OCI-LY7 (cell line): ENCODE results near the gene LSAMP. TPM values are rescaled to one million over a fixed set of nuclear protein-coding genes. Genes with fewer than 3 reads are reported as not detected.

Experiments
- BruUV-seq: library from RNA; stranded (reverse); fragments of 400-500 nt; replicated peaks from 2 replicates; lab custom pipeline; 2021; lab: Mats Ljungman, UMichigan
- CTCF ChIA-PET: fragments of 300-600 bp; sonication (Branson Sonifier 250); formaldehyde crosslinking; loops from one replicate; lab custom pipeline; 2022; ENCODE audit warnings: antibody characterized with exemption; ENCODE audit not compliant: unreplicated experiment; lab: Charles Lee
- POLR2A ChIA-PET: fragments of 300-600 bp; sonication (Branson Sonifier 250); formaldehyde crosslinking; loops from one replicate; lab custom pipeline; 2022; ENCODE audit warnings: antibody characterized with exemption; lab: Charles Lee
- DNase-seq: peaks from one replicate; pipeline ENCODE4 v3.0.0-alpha.2; 2015; ENCODE audit warnings: low spot score
- H2AFZ ChIP-seq: fragments of 200-600 bp; sonication (generic), shearing (Covaris generic); 2 replicates; pipeline ENCODE4 v1.6.1; 2014; ENCODE audit warnings: mild to moderate bottlenecking, antibody characterized with exemption, low read length, moderate library complexity
- H3K27ac ChIP-seq: fragments of 200-600 bp; sonication (generic); 2 replicates; pipeline ENCODE4 v1.5.1; 2014; ENCODE audit warnings: mixed run types, low read depth, mild to moderate bottlenecking, moderate library complexity, low read length, inconsistent platforms; ENCODE audit not compliant: poor library complexity, severe bottlenecking
- H3K36me3 ChIP-seq: fragments of 200-600 bp; sonication (generic); 2 replicates; pipeline ENCODE4 v1.6.1; 2014; ENCODE audit warnings: mild to moderate bottlenecking, antibody characterized with exemption, low read length, moderate library complexity, mixed read lengths; ENCODE audit not compliant: insufficient read depth
- H3K4me1 ChIP-seq: fragments of 200-600 bp; sonication (generic); 2 replicates; pipeline ENCODE4 v1.5.1; 2014; ENCODE audit warnings: mild to moderate bottlenecking, low read length; ENCODE audit not compliant: insufficient read depth, poor library complexity, severe bottlenecking
- H3K4me2 ChIP-seq: fragments of 200-600 bp; sonication (generic); 2 replicates; pipeline ENCODE4 v1.6.1; 2014; ENCODE audit warnings: mild to moderate bottlenecking, low read length
- H3K4me3 ChIP-seq: fragments of 200-600 bp; sonication (generic); 2 replicates; pipeline ENCODE4 v1.5.1; 2014; ENCODE audit warnings: mild to moderate bottlenecking, low read depth, low read length; ENCODE audit not compliant: poor library complexity, severe bottlenecking
- H3K79me2 ChIP-seq: fragments of 200-600 bp; sonication (generic); 2 replicates; pipeline ENCODE4 v1.6.1; 2016; ENCODE audit warnings: low read depth, mild to moderate bottlenecking, low read length, moderate library complexity, mixed read lengths; ENCODE audit not compliant: insufficient read depth
- H3K9me2 ChIP-seq: fragments of 200-600 bp; sonication (generic); 2 replicates; pipeline ENCODE4 v1.6.1; 2016; ENCODE audit warnings: mild to moderate bottlenecking, low read length, mixed read lengths; ENCODE audit not compliant: insufficient read depth
- H3K9me3 ChIP-seq: fragments of 200-600 bp; sonication (generic); 2 replicates; pipeline ENCODE4 v1.6.1; 2014; ENCODE audit warnings: mild to moderate bottlenecking, mixed run types, low read length, mixed read lengths
- H4K20me1 ChIP-seq: fragments of 200-600 bp; sonication (generic); 2 replicates; pipeline ENCODE4 v1.6.1; 2014; ENCODE audit warnings: mild to moderate bottlenecking, antibody characterized with exemption, low read length, moderate library complexity, mixed read lengths; ENCODE audit not compliant: insufficient read depth
- EZH2phosphoT487 ChIP-seq: fragments of 200-600 bp; sonication (generic); IDR thresholded peaks from 2 replicates; pipeline ENCODE4 v1.6.1; 2018; ENCODE audit warnings: low read depth, borderline replicate concordance, mild to moderate bottlenecking, mixed run types, antibody characterized with exemption, low read length, moderate library complexity, mixed read lengths
- intact Hi-C: fragments of 100-400 bp; cut with micrococcal nuclease; formaldehyde crosslinking; loops from one replicate; pipeline ENCODE4 v1.10.0; 2022; ENCODE audit not compliant: unreplicated experiment
- total RNA-seq, 2 experiments: library from RNA; depleted of rRNA in 1 of 2; stranded (reverse); fragments of >200 nt in 1 of 2; shearing (Covaris generic) in 1 of 2; gene quantifications; 2 replicates each; pipeline ENCODE4 v1.2.3, GENCODE V29; 2014 to 2022
- TF ChIP-seq, protein P1 (sequence below): fragments of 200-600 bp; sonication (generic); conservative IDR thresholded peaks from 2 replicates; pipeline ENCODE4 v1.5.1; 2014; ENCODE audit warnings: mild to moderate bottlenecking, antibody characterized with exemption, low read length, moderate library complexity, mixed read lengths

LSAMP gene
- total RNA-seq, 2 experiments from 2014 or later = 1.4 TPM; not detected in 1

DNA sequence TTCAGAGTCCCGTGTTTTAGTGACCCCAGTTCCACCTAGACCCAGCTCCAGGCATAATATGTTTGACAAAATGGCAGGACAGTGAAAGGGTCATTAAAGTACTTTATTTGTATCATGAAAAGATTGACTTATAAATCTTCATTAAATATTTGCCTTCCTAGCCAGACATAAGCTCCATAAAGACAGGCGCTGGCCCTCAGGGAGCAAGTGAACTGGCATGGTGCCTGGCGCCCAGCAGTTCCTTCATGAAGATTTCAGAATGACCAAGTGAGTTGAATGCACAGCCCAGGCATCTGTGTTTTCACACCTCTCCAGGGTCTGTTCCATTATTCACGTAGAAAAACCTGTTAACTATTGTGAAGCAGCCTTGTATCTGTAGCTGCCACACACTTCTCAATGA lies 655.8 kb downstream of the LSAMP start:
- DNase-seq = no peak
- ChIA-PET CTCF (no interaction called here), POLR2A (no interaction called here)
- BruUV-seq = no TSS peak
- no peak overlapping the region for H3K4me3 ChIP-seq
- no peak overlapping the region for H3K27ac ChIP-seq
- TF ChIP-seq EZH2phosphoT487 = no peak
- TF ChIP-seq, protein P1, sequence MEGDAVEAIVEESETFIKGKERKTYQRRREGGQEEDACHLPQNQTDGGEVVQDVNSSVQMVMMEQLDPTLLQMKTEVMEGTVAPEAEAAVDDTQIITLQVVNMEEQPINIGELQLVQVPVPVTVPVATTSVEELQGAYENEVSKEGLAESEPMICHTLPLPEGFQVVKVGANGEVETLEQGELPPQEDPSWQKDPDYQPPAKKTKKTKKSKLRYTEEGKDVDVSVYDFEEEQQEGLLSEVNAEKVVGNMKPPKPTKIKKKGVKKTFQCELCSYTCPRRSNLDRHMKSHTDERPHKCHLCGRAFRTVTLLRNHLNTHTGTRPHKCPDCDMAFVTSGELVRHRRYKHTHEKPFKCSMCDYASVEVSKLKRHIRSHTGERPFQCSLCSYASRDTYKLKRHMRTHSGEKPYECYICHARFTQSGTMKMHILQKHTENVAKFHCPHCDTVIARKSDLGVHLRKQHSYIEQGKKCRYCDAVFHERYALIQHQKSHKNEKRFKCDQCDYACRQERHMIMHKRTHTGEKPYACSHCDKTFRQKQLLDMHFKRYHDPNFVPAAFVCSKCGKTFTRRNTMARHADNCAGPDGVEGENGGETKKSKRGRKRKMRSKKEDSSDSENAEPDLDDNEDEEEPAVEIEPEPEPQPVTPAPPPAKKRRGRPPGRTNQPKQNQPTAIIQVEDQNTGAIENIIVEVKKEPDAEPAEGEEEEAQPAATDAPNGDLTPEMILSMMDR = no peak
- H3K4me2 ChIP-seq = no peak overlapping the region
- no peaks in the 10 kb centered on the region for H3K79me2 ChIP-seq
- no peak overlapping the region for H2AFZ ChIP-seq
- H3K9me3 ChIP-seq = no peaks in the 10 kb centered on the region
- no peaks in the 10 kb centered on the region for H3K4me1 ChIP-seq
- H3K36me3 ChIP-seq = no peaks in the 10 kb centered on the region
- no peaks in the 10 kb centered on the region for H4K20me1 ChIP-seq
- no peaks in the 10 kb centered on the region for H3K9me2 ChIP-seq
- intact Hi-C loops = loop anchor here (10.0 kb wide), 1 partner anchor 695 kb away; no protein-coding TSS in a partner anchor

DNA sequence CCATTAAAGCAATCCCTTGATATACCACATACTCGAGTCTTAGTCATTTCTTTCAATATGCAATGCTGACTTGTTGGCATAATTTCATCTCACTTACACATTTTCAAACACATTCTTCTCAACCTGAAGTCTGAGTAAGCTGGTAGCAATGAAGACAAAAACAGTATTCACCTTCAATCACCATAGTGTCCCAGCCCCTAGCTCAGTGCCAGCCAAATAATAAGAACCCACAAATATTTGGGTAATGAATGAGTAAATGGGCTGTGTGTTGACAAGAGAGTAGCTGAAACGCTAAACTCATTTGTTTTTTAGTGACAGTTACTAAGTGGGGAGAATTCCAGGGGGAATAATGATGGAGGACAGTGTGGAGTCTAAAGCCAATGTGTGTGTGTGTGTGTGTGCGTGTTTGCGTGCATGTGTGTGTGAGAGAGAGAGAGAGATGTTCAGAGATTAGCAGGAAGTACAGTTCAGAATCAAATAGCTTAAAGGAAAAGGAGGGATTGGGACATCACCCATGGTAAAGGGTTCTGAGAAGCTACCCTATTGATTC lies 656.3 kb downstream of the LSAMP start:
- Histone ChIP-seq H3K79me2 (no peaks in the 10 kb centered on the region), H3K9me2 (no peaks in the 10 kb centered on the region), H4K20me1 (no peaks in the 10 kb centered on the region), H3K9me3 (no peaks in the 10 kb centered on the region), H3K36me3 (no peaks in the 10 kb centered on the region), H3K4me2 (no peak overlapping the region), H2AFZ (no peak overlapping the region), H3K4me1 (no peaks in the 10 kb centered on the region), H3K27ac (no peak overlapping the region), H3K4me3 (no peak overlapping the region)
- DNase-seq = no peak
- TF ChIP-seq, protein P1 = no peak
- TF ChIP-seq EZH2phosphoT487 = no peak
- intact Hi-C loops = loop anchor here (10.0 kb wide), 1 partner anchor 694 kb away; no protein-coding TSS in a partner anchor
- POLR2A ChIA-PET = no interaction called here
- BruUV-seq = no TSS peak
- CTCF ChIA-PET = no interaction called here

DNA sequence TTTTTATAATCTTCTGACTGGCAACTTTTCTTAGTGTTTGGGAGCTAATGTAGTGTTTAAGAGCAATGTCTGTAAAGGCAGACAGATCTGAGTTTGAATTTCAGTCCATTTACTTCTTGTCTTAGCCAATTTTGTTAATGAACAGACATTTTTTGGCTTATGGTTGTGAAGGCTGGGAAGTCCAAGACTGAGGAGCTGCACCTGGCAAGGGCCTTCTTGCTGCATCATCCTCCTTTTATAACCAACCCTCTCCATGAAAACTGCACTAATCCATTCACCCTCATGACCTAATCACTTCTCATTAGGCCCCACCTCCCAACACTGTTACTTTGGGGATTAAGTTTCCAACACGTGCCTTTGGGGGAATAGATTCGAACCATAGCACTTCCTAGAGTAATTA lies 657.5 kb downstream of the LSAMP start:
- H2AFZ ChIP-seq = no peak overlapping the region
- DNase-seq = no peak
- no peaks in the 10 kb centered on the region for H3K9me2 ChIP-seq
- no peak overlapping the region for H3K4me2 ChIP-seq
- intact Hi-C loops = loop anchor here (10.0 kb wide), 1 partner anchor 693 kb away; no protein-coding TSS in a partner anchor
- ChIA-PET POLR2A (no interaction called here), CTCF (no interaction called here)
- no peaks in the 10 kb centered on the region for H3K79me2 ChIP-seq
- H3K36me3 ChIP-seq = no peaks in the 10 kb centered on the region
- no peaks in the 10 kb centered on the region for H4K20me1 ChIP-seq
- H3K27ac ChIP-seq = no peak overlapping the region
- TF ChIP-seq, protein P1 = no peak
- TF ChIP-seq EZH2phosphoT487 = no peak
- BruUV-seq = no TSS peak
- H3K4me3 ChIP-seq = no peak overlapping the region
- H3K4me1 ChIP-seq = no peaks in the 10 kb centered on the region
- no peaks in the 10 kb centered on the region for H3K9me3 ChIP-seq
